ENCODE measurements around the gene SUSD4. TPM values are rescaled to one million over a fixed set of nuclear protein-coding genes. Genes with fewer than 3 reads are reported as not detected.

The SUSD4 gene
- total and polyA plus RNA-seq, 2 experiments from 2014 or later = 5.6 to 8.3 TPM

DNA sequence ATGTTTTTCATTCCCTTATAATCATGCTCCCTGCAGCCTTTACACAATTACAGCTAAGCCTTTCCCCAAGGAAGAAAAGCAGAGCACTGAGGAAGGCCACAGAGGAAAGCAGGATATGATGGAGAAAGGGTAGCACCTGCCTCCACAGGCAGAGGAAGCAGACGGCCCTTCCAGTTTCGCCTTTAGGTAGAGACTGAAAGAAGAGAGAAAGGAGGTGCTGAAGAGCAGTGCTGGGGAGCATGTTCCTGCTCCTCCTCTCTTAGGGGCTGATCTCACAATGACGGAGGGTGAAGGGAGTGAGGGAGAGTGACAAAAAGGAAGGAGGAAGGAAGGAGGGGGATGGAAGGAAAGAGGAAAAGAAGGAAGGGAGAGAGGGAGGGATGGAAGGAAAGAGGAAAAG lies 41.1 kb downstream of the SUSD4 start:
- Histone ChIP-seq H3K9me2 (replicated peaks; ENCODE audit: insufficient read depth) (no peaks in the 10 kb centered on the region), H3K4me2 (no peak overlapping the region), H3K9me3 (ENCODE audit: low read depth) (no peaks in the 10 kb centered on the region), H4K20me1 (ENCODE audit: insufficient read depth, poor library complexity, severe bottlenecking) (no peaks in the 10 kb centered on the region), H3K4me3 (no peak overlapping the region), H3K36me3 (replicated peaks; ENCODE audit: insufficient read depth, low read depth) (no peaks in the 10 kb centered on the region), H3K79me2 (no peaks in the 10 kb centered on the region), H3K27ac (no peak overlapping the region), H3K4me1 (ENCODE audit: insufficient read depth) (no peaks in the 10 kb centered on the region), H3K27me3 (no peaks in the 10 kb centered on the region), H2AFZ (no peak overlapping the region)
- 67% methylated on average over 3 of the region's 3 CpGs for WGBS (ENCODE audit: low lambda C conversion rate, missing lambda C conversion rate)
- no peak for DNase-seq (ENCODE audit: low spot score)
- TF ChIP-seq EZH2phosphoT487 (IDR thresholded peaks at IDR 0.05; ENCODE audit: low read depth, severe bottlenecking, unreplicated experiment) = no peak
- TF ChIP-seq, protein P1, sequence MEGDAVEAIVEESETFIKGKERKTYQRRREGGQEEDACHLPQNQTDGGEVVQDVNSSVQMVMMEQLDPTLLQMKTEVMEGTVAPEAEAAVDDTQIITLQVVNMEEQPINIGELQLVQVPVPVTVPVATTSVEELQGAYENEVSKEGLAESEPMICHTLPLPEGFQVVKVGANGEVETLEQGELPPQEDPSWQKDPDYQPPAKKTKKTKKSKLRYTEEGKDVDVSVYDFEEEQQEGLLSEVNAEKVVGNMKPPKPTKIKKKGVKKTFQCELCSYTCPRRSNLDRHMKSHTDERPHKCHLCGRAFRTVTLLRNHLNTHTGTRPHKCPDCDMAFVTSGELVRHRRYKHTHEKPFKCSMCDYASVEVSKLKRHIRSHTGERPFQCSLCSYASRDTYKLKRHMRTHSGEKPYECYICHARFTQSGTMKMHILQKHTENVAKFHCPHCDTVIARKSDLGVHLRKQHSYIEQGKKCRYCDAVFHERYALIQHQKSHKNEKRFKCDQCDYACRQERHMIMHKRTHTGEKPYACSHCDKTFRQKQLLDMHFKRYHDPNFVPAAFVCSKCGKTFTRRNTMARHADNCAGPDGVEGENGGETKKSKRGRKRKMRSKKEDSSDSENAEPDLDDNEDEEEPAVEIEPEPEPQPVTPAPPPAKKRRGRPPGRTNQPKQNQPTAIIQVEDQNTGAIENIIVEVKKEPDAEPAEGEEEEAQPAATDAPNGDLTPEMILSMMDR (IDR thresholded peaks at IDR 0.05; ENCODE audit: poor library complexity) = no peak
- no peak for TF ChIP-seq EZH2 (IDR thresholded peaks at IDR 0.05; ENCODE audit: borderline replicate concordance)

DNA sequence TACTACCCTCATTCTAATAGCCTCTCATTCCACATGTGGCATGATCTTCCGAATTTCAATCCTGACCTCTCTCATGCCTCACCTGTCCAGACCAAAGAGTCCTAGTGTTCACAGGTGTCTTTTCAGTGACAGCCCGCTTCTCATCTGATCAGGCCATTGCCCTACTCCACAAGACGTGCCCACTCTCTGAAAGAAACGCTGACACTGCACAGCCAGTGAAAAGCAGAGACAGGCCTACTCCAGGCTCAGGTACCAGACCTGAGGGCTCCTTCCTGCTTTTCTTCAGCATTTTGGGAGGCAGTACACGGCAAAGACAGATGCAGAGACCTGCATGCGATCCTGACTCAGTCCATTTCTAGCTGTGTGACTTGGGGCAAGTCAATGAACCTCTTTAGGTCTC lies 43.0 kb downstream of the SUSD4 start:
- H3K4me2 ChIP-seq = no peak overlapping the region
- no peak overlapping the region for H3K4me3 ChIP-seq
- no peaks in the 10 kb centered on the region for H3K36me3 ChIP-seq (replicated peaks; ENCODE audit: insufficient read depth, low read depth)
- H4K20me1 ChIP-seq (ENCODE audit: insufficient read depth, poor library complexity, severe bottlenecking) = no peaks in the 10 kb centered on the region
- H3K27me3 ChIP-seq = no peaks in the 10 kb centered on the region
- no peak overlapping the region for H2AFZ ChIP-seq
- no peaks in the 10 kb centered on the region for H3K4me1 ChIP-seq (ENCODE audit: insufficient read depth)
- no peaks in the 10 kb centered on the region for H3K9me2 ChIP-seq (replicated peaks; ENCODE audit: insufficient read depth)
- TF ChIP-seq, protein P1 (IDR thresholded peaks at IDR 0.05; ENCODE audit: poor library complexity) = no peak
- 88% methylated on average over 6 of the region's 6 CpGs for WGBS (ENCODE audit: low lambda C conversion rate, missing lambda C conversion rate)
- no peaks in the 10 kb centered on the region for H3K9me3 ChIP-seq (ENCODE audit: low read depth)
- DNase-seq (ENCODE audit: low spot score) = no peak
- no peaks in the 10 kb centered on the region for H3K79me2 ChIP-seq
- H3K27ac ChIP-seq = no peak overlapping the region

DNA sequence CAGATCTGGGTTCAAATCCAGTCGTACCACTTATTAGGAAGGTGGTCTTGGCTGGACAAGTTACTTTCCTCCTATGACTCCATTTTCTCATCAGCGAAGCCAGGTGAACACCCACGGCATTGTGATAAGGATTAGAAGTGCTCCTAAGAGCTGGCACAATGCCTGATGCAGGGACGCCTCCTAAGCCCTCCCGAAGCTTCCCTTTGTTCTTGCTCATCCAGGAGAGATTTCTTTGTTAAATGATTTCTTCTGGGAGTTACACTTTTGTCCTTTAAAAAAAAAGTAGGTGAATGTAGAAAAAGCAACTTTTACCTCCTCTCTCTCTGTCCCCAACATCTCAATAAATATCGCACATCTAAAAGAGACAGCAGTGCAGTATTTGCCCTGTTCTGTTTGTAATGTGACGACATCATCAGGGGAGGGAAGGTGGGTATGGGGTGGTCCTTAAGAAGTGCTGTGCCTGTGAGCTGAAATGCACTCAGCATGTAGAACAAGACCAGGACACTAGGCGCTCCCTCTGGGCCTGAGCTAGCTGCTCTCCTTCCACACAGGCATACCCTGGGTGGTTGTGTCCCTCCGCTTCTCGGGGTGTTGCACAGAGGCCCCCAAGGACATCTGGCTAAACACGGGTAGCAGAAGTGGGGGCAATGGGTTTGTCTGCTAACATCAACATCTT lies 43.9 kb downstream of the SUSD4 start:
- H4K20me1 ChIP-seq (ENCODE audit: insufficient read depth, poor library complexity, severe bottlenecking) = no peaks in the 10 kb centered on the region
- H3K27ac ChIP-seq = no peak overlapping the region
- H3K4me3 ChIP-seq = no peak overlapping the region
- no peaks in the 10 kb centered on the region for H3K79me2 ChIP-seq
- no peaks in the 10 kb centered on the region for H3K4me1 ChIP-seq (ENCODE audit: insufficient read depth)
- H3K36me3 ChIP-seq (replicated peaks; ENCODE audit: insufficient read depth, low read depth) = no peaks in the 10 kb centered on the region
- H3K27me3 ChIP-seq = no peaks in the 10 kb centered on the region
- WGBS (ENCODE audit: low lambda C conversion rate, missing lambda C conversion rate) = 72% methylated on average over 11 of the region's 11 CpGs
- no peak overlapping the region for H3K4me2 ChIP-seq
- TF ChIP-seq, protein P1 (IDR thresholded peaks at IDR 0.05; ENCODE audit: poor library complexity) = no peak
- TF ChIP-seq EZH2 (IDR thresholded peaks at IDR 0.05; ENCODE audit: borderline replicate concordance) = no peak
- no peak for TF ChIP-seq EZH2phosphoT487 (IDR thresholded peaks at IDR 0.05; ENCODE audit: low read depth, severe bottlenecking, unreplicated experiment)
- no peaks in the 10 kb centered on the region for H3K9me2 ChIP-seq (replicated peaks; ENCODE audit: insufficient read depth)
- no peak overlapping the region for H2AFZ ChIP-seq
- H3K9me3 ChIP-seq (ENCODE audit: low read depth) = no peaks in the 10 kb centered on the region
- no peak for DNase-seq (ENCODE audit: low spot score)

Measured in hepatocyte (in vitro differentiated cells).